ENCODE results near the gene FANCC. TPM values are rescaled to one million over a fixed set of nuclear protein-coding genes. Genes with fewer than 3 reads are reported as not detected.

Gene FANCC
- total RNA-seq, 4 donors from 2014 or later: 3.4 to 12.2 (median 5.6) TPM

- no peak for TF ChIP-seq CTCF (IDR thresholded peaks at IDR 0.05; ENCODE audit: low read depth)
Observed at GRCh38 chr9:95280745-95281144, 36.8 kb downstream of the FANCC start.

- no peak for TF ChIP-seq CTCF (IDR thresholded peaks at IDR 0.05; ENCODE audit: low read depth)
Observed at GRCh38 chr9:95277509-95277908, 40.0 kb downstream of the FANCC start.

GRCh38 chr9:95276395-95276954 lies 41.0 kb downstream of the FANCC start:
- TF ChIP-seq CTCF (IDR thresholded peaks at IDR 0.05; ENCODE audit: low read depth): no peak

- TF ChIP-seq CTCF (IDR thresholded peaks at IDR 0.05; ENCODE audit: low read depth): no peak
Observed at GRCh38 chr9:95273369-95274022, 44.0 kb downstream of the FANCC start.

- TF ChIP-seq CTCF (IDR thresholded peaks at IDR 0.05; ENCODE audit: low read depth): no peak
Observed at GRCh38 chr9:95272830-95273229, 44.7 kb downstream of the FANCC start.

- TF ChIP-seq CTCF (IDR thresholded peaks at IDR 0.05; ENCODE audit: low read depth): no peak
Observed at GRCh38 chr9:95270790-95271189, 46.7 kb downstream of the FANCC start.

GRCh38 chr9:95268681-95269080 lies 48.8 kb downstream of the FANCC start:
- no peak for TF ChIP-seq CTCF (IDR thresholded peaks at IDR 0.05; ENCODE audit: low read depth)

Measured in subcutaneous adipose tissue (tissue), 4 donors.